NCI-H2171 treated with DMSO at 0.1 percent for 48 hours (cell line): ENCODE results near the gene KCNQ5.

Experiments used
- DNase-seq: peaks from one replicate; lab custom pipeline; 2025; lab: John Stamatoyannopoulos, UW

The KCNQ5 gene

GRCh38 chr6:72741083-72741482, 119.2 kb downstream of the KCNQ5 start:
- no peak for DNase-seq

- DNase-seq, result no peak
Measured at GRCh38 chr6:72742001-72742673, 120.3 kb downstream of the KCNQ5 start.

- DNase-seq, result no peak
Measured at GRCh38 chr6:72746276-72746675, 124.4 kb downstream of the KCNQ5 start.

GRCh38 chr6:72748759-72749158, 126.9 kb downstream of the KCNQ5 start:
- DNase-seq, result no peak

- no peak for DNase-seq
Measured at GRCh38 chr6:72755752-72756151, 133.9 kb downstream of the KCNQ5 start.

DNA sequence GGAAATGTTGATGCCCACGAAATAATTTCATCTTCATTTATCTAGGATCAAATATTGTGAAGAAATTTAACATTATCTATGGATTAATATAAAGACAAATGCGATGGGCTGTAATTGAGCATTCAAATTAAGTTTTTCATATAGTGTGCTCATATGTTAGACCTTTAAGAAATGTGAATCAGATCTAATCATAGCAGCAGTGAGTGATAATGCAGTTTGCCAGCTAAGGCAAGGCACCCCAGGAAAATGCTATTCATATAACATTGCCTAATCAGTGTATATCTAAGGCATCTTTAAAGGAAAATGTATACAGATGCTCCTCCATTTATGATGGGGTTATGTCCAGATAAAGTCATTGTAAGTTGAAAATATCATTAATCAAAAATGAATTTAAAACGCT, 135.2 kb downstream of the KCNQ5 start:
- no peak for DNase-seq

DNA sequence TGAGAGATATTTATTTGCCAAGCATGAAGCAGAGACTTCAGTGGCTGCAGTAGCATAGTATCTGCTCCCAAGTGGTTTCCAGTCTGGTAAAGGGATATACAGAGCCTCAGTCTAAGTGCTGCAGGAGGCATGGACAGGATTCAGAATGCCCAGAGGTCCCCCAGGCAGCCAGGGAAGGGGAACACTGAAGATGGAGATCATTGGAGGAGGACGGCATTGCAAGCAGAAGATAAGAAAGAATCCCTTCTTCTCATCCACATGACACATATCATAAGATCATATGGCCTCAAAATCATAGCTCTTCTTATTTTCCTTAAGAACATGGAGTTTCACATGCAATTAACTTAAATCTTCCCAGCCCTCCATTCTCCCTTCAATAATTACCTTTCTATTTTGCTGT, 136.1 kb downstream of the KCNQ5 start:
- no peak for DNase-seq

GRCh38 chr6:72758901-72759300, 137.0 kb downstream of the KCNQ5 start:
- no peak for DNase-seq

DNA sequence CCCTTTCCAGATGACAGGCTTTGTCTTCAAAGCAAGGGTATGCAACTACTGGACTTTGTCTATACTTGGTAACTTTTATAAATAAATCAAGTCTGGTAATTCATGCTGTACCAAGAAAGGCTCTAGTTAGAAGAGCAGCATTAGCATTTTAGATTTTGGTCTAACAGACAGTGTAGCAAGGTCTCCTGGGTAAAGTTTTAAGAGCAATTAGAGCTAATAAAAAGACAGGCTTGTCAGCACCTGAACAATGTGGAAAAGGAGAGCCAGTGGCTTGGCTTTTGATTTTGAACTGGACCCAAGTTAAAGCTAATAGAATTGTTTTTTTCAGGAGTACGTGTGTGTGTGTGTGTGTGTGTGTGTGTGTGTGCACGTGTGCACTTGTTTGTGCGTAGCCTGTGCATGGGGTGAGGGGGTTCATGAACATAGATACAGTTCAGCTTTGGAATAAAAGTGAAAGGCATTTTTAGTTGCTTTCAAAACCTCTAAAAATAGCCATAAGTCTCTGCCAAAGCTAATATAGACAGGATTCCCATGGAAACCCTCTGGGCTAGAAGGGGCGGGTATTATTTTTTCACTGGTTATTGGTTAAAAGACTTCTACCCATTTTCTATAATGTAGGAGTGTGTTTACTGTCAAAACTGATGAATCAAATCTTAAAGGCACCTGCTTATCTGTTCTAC, 138.4 kb downstream of the KCNQ5 start:
- DNase-seq, result no peak

GRCh38 chr6:72761761-72762160, 139.9 kb downstream of the KCNQ5 start:
- no peak for DNase-seq

DNA sequence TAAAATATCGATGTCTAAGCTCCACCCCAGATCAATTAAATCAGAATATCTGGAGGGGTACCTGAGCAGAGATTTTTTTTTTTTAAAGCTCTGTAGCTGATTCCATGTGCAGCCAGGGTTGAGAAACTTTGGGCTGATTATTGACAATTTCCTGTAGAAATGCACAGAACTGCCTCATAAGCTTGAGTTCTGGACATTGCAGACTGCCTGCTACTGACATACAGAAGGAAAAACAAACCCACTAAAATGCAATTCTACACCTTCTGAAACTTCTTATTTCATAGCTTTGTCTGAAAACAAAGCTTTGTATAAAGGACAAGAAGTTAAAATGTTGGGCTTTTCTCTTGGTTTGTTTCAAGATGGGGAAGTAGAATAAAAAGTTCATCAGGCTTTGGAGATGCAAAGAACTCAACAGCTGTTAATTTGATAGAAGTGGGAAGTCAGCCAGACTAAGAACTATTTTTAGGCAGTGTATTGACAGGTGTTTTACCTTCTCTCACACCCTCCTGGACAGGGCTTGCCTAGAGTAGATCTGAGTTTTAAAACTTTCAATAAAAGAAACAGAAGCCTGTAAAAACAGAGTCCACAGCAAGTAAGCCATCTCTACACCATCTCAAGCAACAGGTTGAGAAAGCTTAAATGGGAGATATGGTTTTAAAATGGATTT, 147.7 kb downstream of the KCNQ5 start:
- DNase-seq, result no peak

DNA sequence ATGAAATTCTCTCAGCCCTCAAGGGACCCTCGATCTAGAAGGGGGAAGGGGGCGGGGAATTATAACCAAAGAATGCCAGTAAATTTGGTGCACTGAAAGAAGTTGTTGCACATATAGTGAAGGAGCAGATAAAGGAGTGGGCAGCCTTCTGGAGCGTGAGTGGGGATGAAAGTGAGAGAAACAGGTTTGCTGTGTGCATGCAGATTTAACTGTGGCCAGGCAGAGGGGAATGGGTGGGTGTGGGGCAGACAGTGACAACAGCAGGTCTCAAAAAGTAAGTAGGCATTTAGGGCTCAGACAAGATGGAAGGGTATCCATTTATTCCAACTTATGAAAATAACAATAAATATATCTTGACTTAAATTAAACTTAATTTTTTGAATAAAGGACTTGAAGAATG, 149.1 kb downstream of the KCNQ5 start:
- DNase-seq, result no peak

- DNase-seq, result no peak
Measured at GRCh38 chr6:72776456-72776855, 154.6 kb downstream of the KCNQ5 start.

GRCh38 chr6:72781624-72782023, 159.8 kb downstream of the KCNQ5 start:
- DNase-seq, result no peak

GRCh38 chr6:72783035-72783434, 161.2 kb downstream of the KCNQ5 start:
- DNase-seq, result no peak

- no peak for DNase-seq
Measured at GRCh38 chr6:72783666-72784065, 161.8 kb downstream of the KCNQ5 start.

DNA sequence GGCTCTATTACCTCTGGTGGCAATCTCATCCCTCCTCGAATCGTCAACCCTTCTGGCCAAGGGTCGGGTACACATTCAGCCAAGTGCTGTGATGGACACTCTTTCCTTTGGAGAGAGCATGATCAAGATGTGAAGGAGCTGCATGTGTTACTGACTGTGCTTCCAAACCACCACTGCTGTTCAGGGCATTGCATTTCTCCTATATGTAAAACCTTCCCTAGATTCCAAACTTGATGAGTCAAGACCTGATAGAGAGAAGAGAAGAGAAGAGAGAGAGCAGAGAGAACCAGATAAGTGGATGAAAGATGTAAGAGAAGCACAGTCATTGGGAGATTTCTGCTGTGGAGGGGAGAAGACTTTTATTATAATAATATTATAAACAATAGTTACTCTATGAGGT, 162.2 kb downstream of the KCNQ5 start:
- DNase-seq, result no peak

- DNase-seq, result no peak
Measured at GRCh38 chr6:72784581-72784980, 162.7 kb downstream of the KCNQ5 start.

DNA sequence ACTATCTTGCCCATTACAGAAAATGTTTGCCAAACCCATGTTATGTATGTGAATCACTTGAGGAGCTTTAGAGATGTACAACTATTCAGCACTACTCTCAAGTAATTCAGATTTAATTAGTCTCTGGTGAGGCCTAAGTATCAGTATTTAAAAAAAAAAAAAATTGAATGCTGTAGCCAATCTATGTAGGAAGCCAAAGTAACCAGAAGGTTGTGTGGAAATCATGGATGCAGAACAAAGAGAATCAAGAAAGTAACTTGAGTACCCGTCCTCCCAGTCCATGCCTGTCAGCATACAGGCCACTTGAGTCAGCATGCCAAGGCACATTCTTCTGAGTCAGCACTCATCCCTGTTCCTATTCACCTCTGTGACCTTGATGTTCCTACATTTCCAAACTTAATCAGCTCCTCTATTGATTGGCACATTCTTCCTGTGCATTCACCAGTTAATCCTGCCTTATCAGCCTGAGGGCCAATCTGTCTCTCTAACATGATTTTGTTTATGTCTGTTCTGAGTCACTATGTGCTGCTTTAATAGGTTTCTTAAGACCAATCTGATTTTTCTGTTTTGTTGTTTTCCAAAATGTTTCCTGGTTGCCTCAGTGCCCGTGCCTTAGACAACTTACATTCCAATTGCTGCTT, 165.6 kb downstream of the KCNQ5 start:
- peak; percentile 2 for DNase-seq

DNA sequence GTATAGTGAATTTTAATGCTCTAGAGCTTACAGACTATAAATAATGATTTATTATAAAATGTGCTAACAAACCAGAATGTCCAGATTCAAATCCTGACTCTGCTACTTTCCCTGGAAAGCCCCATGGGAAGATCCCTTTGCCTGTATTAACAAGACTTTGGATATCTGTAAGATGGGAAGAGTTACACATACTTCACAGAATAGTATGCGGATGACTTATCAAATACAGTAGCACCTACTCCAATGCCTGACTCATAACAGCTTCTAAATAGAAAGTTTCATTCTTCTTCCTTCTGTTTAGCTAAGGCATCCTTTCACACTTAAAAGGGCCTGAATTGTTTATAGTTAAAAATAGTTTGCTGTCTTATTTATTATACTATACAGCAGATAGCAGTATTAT, 166.3 kb downstream of the KCNQ5 start:
- no peak for DNase-seq

DNA sequence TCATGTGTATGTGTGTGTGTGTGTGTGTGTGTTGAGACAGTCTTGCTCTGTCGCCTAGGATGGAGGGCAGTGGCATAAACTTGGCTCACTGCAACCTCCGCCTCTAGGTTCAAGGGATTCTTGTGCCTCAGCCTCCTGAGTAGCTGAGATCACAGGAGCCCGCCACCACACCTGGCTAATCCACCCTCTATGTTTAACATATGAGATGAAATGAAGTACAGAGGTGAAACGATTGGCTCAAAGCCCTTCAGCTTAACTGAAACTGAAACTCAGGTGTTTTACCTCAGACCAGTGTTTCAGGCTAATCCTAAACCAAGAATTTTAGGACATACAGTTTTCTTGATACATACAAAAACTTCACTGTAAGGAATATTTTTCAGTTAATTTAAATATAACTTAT, 167.3 kb downstream of the KCNQ5 start:
- no peak for DNase-seq

DNA sequence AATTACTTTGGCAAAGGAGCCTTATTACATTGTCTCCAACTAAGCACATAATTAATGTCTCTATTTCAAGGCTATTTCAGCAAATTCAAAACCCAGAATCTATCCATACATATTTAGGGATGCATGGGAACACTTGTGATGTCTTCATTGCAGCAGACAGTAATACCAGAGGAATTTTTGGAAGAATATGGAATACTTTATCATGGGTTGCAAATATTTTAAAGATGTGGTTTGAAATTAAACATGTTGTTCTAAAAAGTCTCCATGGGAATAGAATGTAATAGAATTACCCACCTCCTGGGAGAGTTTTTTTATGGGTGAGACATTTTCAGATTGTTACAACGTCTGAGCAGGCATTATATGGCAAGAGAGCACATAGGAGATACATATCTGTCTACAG, 170.8 kb downstream of the KCNQ5 start:
- no peak for DNase-seq
